CD14-positive monocyte (primary cell): ENCODE data around the gene AOX1. TPM values are rescaled to one million over a fixed set of nuclear protein-coding genes. Genes with fewer than 3 reads are reported as not detected.

ENCODE experiments used
- DNase-seq, 3 donors: peaks; one replicate each; pipeline ENCODE4 v3.0.0-alpha.2; 2011 to 2022
- H2AFZ ChIP-seq: 2 replicates; pipeline ENCODE4 v1.6.0; 2012; ENCODE audit warnings: mild to moderate bottlenecking, low read depth, low read length, inconsistent platforms; ENCODE audit not compliant: insufficient read depth, poor library complexity, severe bottlenecking
- H3K27ac ChIP-seq, 2 donors: 1 replicate in 1 of 2; 2 replicates in 1 of 2; pipeline ENCODE4 v1.5.1; 2012 to 2013; ENCODE audit warnings: low read length in 2 of 2, control low read depth in 1 of 2, inconsistent platforms in 1 of 2, low read depth in 1 of 2, mild to moderate bottlenecking in 1 of 2
- H3K27me3 ChIP-seq, 2 donors: one replicate each; pipeline versions ENCODE4 v1.6.0 to v1.6.1; 2011 to 2013; ENCODE audit warnings: low read length in 2 of 2; ENCODE audit not compliant: control insufficient read depth in 2 of 2, insufficient read depth in 2 of 2
- H3K36me3 ChIP-seq, 2 donors: replicated peaks in 1 of 2; 1 replicate in 1 of 2; 2 replicates in 1 of 2; pipeline versions ENCODE4 v1.5.1 to v1.6.1; 2012 to 2013; ENCODE audit warnings: low read length in 2 of 2, control low read depth in 1 of 2, inconsistent platforms in 1 of 2, mild to moderate bottlenecking in 1 of 2; ENCODE audit not compliant: insufficient read depth in 2 of 2, control insufficient read depth in 1 of 2
- H3K4me1 ChIP-seq, 2 donors: 1 replicate in 1 of 2; 2 replicates in 1 of 2; pipeline versions ENCODE4 v1.5.1 to v1.6.1; 2012 to 2013; ENCODE audit warnings: low read length in 2 of 2, control low read depth in 1 of 2, inconsistent platforms in 1 of 2, mild to moderate bottlenecking in 1 of 2, moderate library complexity in 1 of 2; ENCODE audit not compliant: insufficient read depth in 2 of 2, control insufficient read depth in 1 of 2
- H3K4me2 ChIP-seq: replicated peaks from 2 replicates; pipeline ENCODE3; 2012; ENCODE audit warnings: low read length, moderate library complexity, mild to moderate bottlenecking; ENCODE audit not compliant: poor library complexity, severe bottlenecking; ENCODE audit errors: extremely low read depth
- H3K4me3 ChIP-seq, 3 experiments: fragments of 200-600 bp in 1 of 3; sonication (generic) in 1 of 3; replicated peaks in 1 of 3; 1 replicate in 2 of 3; 2 replicates in 1 of 3; pipeline ENCODE4 v1.5.1; 2011 to 2013; ENCODE audit warnings: low read length in 3 of 3, mild to moderate bottlenecking in 3 of 3, control low read depth in 2 of 3, low read depth in 2 of 3, inconsistent platforms in 1 of 3, moderate library complexity in 1 of 3
- H3K79me2 ChIP-seq: 2 replicates; pipeline ENCODE4 v1.6.0; 2012; ENCODE audit warnings: mild to moderate bottlenecking, control low read depth, inconsistent platforms, low read length, moderate library complexity; ENCODE audit not compliant: insufficient read depth
- H3K9ac ChIP-seq: 2 replicates; pipeline ENCODE4 v1.6.0; 2017; ENCODE audit warnings: low read length, mild to moderate bottlenecking; ENCODE audit not compliant: insufficient read depth, poor library complexity, severe bottlenecking
- H3K9me3 ChIP-seq, 2 donors: replicated peaks in 1 of 2; 1 replicate in 1 of 2; 2 replicates in 1 of 2; pipeline versions ENCODE4 v1.5.1 to v1.6.1; 2012 to 2013; ENCODE audit warnings: low read length in 2 of 2, control low read depth in 1 of 2; ENCODE audit not compliant: control insufficient read depth in 1 of 2, insufficient read depth in 1 of 2
- H4K20me1 ChIP-seq: 2 replicates; pipeline ENCODE4 v1.6.0; 2012; ENCODE audit warnings: mild to moderate bottlenecking, low read length, control low read depth, moderate library complexity; ENCODE audit not compliant: insufficient read depth
- H3K27ac Mint-ChIP-seq, 7 donors: one replicate each; pipeline ENCODE4 v1.8.0; 2020; ENCODE audit warnings: mild to moderate bottlenecking in 7 of 7, mixed read lengths in 7 of 7, moderate library complexity in 6 of 7, inconsistent platforms in 2 of 7
- H3K27me3 Mint-ChIP-seq, 3 donors: one replicate each; pipeline ENCODE4 v1.8.0; 2021 to 2022; ENCODE audit warnings: low read depth in 3 of 3, mild to moderate bottlenecking in 3 of 3, mixed read lengths in 3 of 3, moderate library complexity in 3 of 3, inconsistent platforms in 1 of 3
- H3K36me3 Mint-ChIP-seq, 2 donors: one replicate each; pipeline ENCODE4 v1.8.0; 2020; ENCODE audit warnings: mixed read lengths in 2 of 2, inconsistent platforms in 1 of 2, mild to moderate bottlenecking in 1 of 2
- H3K4me1 Mint-ChIP-seq: one replicate; pipeline ENCODE4 v1.8.0; 2020; ENCODE audit warnings: mild to moderate bottlenecking, mixed read lengths
- H3K4me3 Mint-ChIP-seq, 2 donors: one replicate each; pipeline ENCODE4 v1.8.0; 2020; ENCODE audit warnings: mild to moderate bottlenecking in 2 of 2, mixed read lengths in 2 of 2, moderate library complexity in 1 of 2
- H3K9me3 Mint-ChIP-seq, 7 donors: one replicate each; pipeline ENCODE4 v1.8.0; 2020 to 2022; ENCODE audit warnings: mixed read lengths in 7 of 7, mild to moderate bottlenecking in 6 of 7, moderate library complexity in 6 of 7, inconsistent platforms in 2 of 7
- WGBS: methylation state at CpG from one replicate; pipeline ENCODE4 v1.1.5; 2013; ENCODE audit warnings: missing lambda C conversion rate; ENCODE audit not compliant: insufficient coverage; 5-methylcytosine and 5-hydroxymethylcytosine counted together
- intact Hi-C, 2 donors: fragments of 100-400 bp; cut with micrococcal nuclease; formaldehyde crosslinking; loops; one replicate each; pipeline versions ENCODE4 v1.15.0 to v1.15.1; 2023
- polyA plus RNA-seq, 3 donors: library from polyadenylated mRNA; depleted of rRNA in 1 of 3; unstranded in 2 of 3; stranded (reverse) in 1 of 3; fragments of 300-500 nt in 2 of 3; fragments of >200 nt in 1 of 3; fragmentation: Illumina TruSeq in 2 of 3; gene quantifications; 1 replicate in 2 of 3; 2 replicates in 1 of 3; pipeline ENCODE4 v1.2.3, GENCODE V29; 2012 to 2021
- TF ChIP-seq, protein P1 (sequence below): fragments of 200-600 bp; IDR thresholded peaks from one replicate; pipeline ENCODE4 v1.8.0; 2022; ENCODE audit warnings: antibody characterized with exemption, mild to moderate bottlenecking

Gene AOX1
- polyA plus RNA-seq, 3 donors = 0.16 TPM; not detected in 2

- Histone ChIP-seq H3K27me3 (no peaks in the 10 kb centered on the region), H3K27ac (no peak overlapping the region), H3K4me1 (peaks cover 0 to 15% of the 10 kb centered on the region in 2 donors), H3K4me2 (no peak overlapping the region), H3K9ac (no peak overlapping the region), H3K9me3 (no peaks in the 10 kb centered on the region), H3K79me2 (no peaks in the 10 kb centered on the region), H3K36me3 (no peaks in the 10 kb centered on the region), H2AFZ (no peak overlapping the region), H3K4me3 (no peak overlapping the region), H4K20me1 (no peaks in the 10 kb centered on the region)
- no peak for DNase-seq
- Mint-ChIP-seq H3K36me3 (no peaks in the 10 kb centered on the region), H3K9me3 (no peaks in the 10 kb centered on the region), H3K4me1 (peaks cover 18% of the 10 kb centered on the region), H3K4me3 (no peak overlapping the region), H3K27ac (no peak overlapping the region), H3K27me3 (peaks cover 0 to 2% (median 0%) of the 10 kb centered on the region in 3 donors)
- intact Hi-C loops = loop anchor here (5.0 to 10.0 kb wide), 2 partner anchors 125 to 717 kb away; no protein-coding TSS in a partner anchor
- TF ChIP-seq, protein P1, sequence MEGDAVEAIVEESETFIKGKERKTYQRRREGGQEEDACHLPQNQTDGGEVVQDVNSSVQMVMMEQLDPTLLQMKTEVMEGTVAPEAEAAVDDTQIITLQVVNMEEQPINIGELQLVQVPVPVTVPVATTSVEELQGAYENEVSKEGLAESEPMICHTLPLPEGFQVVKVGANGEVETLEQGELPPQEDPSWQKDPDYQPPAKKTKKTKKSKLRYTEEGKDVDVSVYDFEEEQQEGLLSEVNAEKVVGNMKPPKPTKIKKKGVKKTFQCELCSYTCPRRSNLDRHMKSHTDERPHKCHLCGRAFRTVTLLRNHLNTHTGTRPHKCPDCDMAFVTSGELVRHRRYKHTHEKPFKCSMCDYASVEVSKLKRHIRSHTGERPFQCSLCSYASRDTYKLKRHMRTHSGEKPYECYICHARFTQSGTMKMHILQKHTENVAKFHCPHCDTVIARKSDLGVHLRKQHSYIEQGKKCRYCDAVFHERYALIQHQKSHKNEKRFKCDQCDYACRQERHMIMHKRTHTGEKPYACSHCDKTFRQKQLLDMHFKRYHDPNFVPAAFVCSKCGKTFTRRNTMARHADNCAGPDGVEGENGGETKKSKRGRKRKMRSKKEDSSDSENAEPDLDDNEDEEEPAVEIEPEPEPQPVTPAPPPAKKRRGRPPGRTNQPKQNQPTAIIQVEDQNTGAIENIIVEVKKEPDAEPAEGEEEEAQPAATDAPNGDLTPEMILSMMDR = no peak
- no CpG with 5 or more reads among the region's 1 CpG for WGBS
These were observed 116.2 kb downstream of the AOX1 start for GRCh38 chr2:200702044-200702443.

DNA sequence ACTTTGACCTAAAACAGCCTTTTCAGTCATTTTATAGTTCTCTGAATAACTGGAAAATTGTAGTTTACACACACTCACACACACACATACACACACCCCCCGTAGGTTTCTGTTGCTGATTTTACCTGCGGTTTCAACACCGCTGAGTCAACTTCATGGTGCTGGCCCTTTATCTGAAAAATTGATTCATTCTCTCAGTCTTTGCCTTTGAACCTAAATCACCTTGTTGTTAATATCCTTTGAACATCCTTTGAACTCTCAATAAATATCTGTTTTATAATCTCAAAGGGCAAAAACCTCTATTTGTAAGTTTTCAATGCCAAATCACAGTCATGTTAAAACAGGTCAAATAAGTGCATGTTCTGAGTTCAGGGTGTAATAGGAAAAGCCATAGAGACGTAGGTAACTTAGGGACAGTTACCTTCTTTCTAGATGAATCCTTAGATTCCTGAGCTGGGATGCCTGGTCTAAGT, 116.9 kb downstream of the AOX1 start:
- Histone ChIP-seq H3K36me3 (no peaks in the 10 kb centered on the region), H3K9me3 (no peaks in the 10 kb centered on the region), H3K9ac (no peak overlapping the region), H4K20me1 (no peaks in the 10 kb centered on the region), H3K27ac (no peak overlapping the region), H2AFZ (no peak overlapping the region), H3K4me1 (peaks cover 0 to 12% of the 10 kb centered on the region in 2 donors), H3K4me2 (no peak overlapping the region), H3K27me3 (no peaks in the 10 kb centered on the region), H3K4me3 (no peak overlapping the region), H3K79me2 (no peaks in the 10 kb centered on the region)
- 88% methylated on average over 3 of the region's 4 CpGs for WGBS
- Mint-ChIP-seq H3K27ac (no peak overlapping the region), H3K36me3 (no peaks in the 10 kb centered on the region), H3K27me3 (peaks cover 0 to 4% (median 0%) of the 10 kb centered on the region in 3 donors), H3K4me1 (peaks cover 18% of the 10 kb centered on the region), H3K4me3 (no peak overlapping the region), H3K9me3 (no peaks in the 10 kb centered on the region)
- TF ChIP-seq, protein P1 = no peak
- no peak for DNase-seq
- intact Hi-C loops = loop anchor here (5.0 to 10.0 kb wide), 2 partner anchors 125 to 718 kb away; no protein-coding TSS in a partner anchor
